IPS-NIHi11 (cell line): ENCODE results near the gene SENP6.
"Not testable (repeated sequence)": the region's sequence is repeated elsewhere in the genome, so short reads cannot be mapped to it uniquely, and the experiment has no call there.

Experiments
- DNase-seq: peaks from one replicate; pipeline ENCODE4 v3.0.0; 2012; ENCODE audit warnings: mixed read lengths, low spot score

The SENP6 gene

GRCh38 chr6:75608304-75608703 lies 6.6 kb downstream of the SENP6 start:
- DNase-seq = no peak

- DNase-seq = no peak
Observed at GRCh38 chr6:75608956-75609533, 7.4 kb downstream of the SENP6 start.

- DNase-seq = no peak
Observed at GRCh38 chr6:75609639-75610590, 8.2 kb downstream of the SENP6 start.

GRCh38 chr6:75611011-75611701 lies 9.5 kb downstream of the SENP6 start:
- no peak for DNase-seq

- no peak for DNase-seq
Observed at GRCh38 chr6:75611702-75612375, 10.2 kb downstream of the SENP6 start.

- DNase-seq = no peak
Observed at GRCh38 chr6:75612434-75612833, 10.8 kb downstream of the SENP6 start.

GRCh38 chr6:75613056-75613501 lies 11.4 kb downstream of the SENP6 start:
- no peak for DNase-seq

GRCh38 chr6:75618437-75618836 lies 16.8 kb downstream of the SENP6 start:
- DNase-seq = no peak

GRCh38 chr6:75619230-75619899 lies 17.7 kb downstream of the SENP6 start:
- DNase-seq = no peak

- DNase-seq = no peak
Observed at GRCh38 chr6:75620381-75621304, 19.0 kb downstream of the SENP6 start.

- no peak for DNase-seq
Observed at GRCh38 chr6:75621846-75622245, 20.2 kb downstream of the SENP6 start.

GRCh38 chr6:75623491-75623890 lies 21.8 kb downstream of the SENP6 start:
- DNase-seq = no peak

- DNase-seq = no peak
Observed at GRCh38 chr6:75624335-75624734, 22.7 kb downstream of the SENP6 start.

GRCh38 chr6:75624988-75625387 lies 23.3 kb downstream of the SENP6 start:
- DNase-seq = no peak

- no peak for DNase-seq
Observed at GRCh38 chr6:75626561-75626960, 24.9 kb downstream of the SENP6 start.

GRCh38 chr6:75627708-75628107 lies 26.0 kb downstream of the SENP6 start:
- DNase-seq = not testable (repeated sequence)

GRCh38 chr6:75631859-75632635 lies 30.4 kb downstream of the SENP6 start:
- DNase-seq = no peak

GRCh38 chr6:75633045-75633444 lies 31.4 kb downstream of the SENP6 start:
- no peak for DNase-seq

GRCh38 chr6:75642311-75642710 lies 40.6 kb downstream of the SENP6 start:
- no peak for DNase-seq

GRCh38 chr6:75643173-75643572 lies 41.5 kb downstream of the SENP6 start:
- DNase-seq = no peak
